ENCODE measurements around the gene HYAL2.

Gene HYAL2

DNA sequence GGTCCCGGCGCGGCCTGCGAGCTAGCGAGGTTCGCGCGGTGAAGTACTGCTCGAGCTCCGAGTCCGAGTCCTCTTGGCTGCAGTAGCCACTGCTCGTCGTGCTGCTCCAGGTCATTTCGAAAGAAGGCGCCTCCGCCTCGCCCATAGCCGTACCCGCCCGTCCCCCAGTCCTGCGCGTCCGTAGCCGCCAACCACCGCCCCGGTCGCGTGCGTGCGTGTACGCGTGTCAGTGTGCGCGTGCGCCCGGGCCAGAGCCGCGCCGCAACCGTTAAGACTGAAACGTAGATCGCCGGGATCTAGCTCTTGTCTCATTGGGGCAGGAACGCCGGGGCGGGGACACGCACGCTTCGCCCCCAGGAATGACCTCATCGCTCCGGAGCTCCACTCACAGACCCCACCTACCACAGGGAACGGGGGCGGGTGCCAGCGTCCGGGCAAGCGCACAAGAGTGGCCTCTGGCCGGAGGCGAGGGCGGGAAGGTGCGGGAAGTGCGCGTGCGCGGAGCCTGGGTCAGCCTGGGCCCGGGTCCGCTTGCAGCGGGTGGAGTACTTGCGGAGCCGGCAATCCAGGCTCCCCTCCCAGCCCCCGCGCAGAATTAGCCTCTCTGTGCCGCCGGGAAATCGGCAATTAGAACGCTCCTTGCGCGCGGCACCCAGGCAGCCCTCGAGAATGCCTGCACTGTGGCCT, 14.8 kb upstream of the HYAL2 start:
- Histone ChIP-seq H3K4me3 (ENCODE audit: low read depth, low read length) (peak overlapping the region; percentile 79), H3K27me3 (ENCODE audit: insufficient read depth, low read depth, severe bottlenecking) (no peaks in the 10 kb centered on the region), H3K27ac (peak overlapping the region; percentile 93), H3K36me3 (peaks cover 39% of the 10 kb centered on the region), H3K9me3 (ENCODE audit: severe bottlenecking) (no peaks in the 10 kb centered on the region)
- TF ChIP-seq, protein P1, sequence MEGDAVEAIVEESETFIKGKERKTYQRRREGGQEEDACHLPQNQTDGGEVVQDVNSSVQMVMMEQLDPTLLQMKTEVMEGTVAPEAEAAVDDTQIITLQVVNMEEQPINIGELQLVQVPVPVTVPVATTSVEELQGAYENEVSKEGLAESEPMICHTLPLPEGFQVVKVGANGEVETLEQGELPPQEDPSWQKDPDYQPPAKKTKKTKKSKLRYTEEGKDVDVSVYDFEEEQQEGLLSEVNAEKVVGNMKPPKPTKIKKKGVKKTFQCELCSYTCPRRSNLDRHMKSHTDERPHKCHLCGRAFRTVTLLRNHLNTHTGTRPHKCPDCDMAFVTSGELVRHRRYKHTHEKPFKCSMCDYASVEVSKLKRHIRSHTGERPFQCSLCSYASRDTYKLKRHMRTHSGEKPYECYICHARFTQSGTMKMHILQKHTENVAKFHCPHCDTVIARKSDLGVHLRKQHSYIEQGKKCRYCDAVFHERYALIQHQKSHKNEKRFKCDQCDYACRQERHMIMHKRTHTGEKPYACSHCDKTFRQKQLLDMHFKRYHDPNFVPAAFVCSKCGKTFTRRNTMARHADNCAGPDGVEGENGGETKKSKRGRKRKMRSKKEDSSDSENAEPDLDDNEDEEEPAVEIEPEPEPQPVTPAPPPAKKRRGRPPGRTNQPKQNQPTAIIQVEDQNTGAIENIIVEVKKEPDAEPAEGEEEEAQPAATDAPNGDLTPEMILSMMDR (IDR thresholded peaks at IDR 0.05; ENCODE audit: low read depth, low read length), result no peak
- DNase-seq, result peak; percentile 100

DNA sequence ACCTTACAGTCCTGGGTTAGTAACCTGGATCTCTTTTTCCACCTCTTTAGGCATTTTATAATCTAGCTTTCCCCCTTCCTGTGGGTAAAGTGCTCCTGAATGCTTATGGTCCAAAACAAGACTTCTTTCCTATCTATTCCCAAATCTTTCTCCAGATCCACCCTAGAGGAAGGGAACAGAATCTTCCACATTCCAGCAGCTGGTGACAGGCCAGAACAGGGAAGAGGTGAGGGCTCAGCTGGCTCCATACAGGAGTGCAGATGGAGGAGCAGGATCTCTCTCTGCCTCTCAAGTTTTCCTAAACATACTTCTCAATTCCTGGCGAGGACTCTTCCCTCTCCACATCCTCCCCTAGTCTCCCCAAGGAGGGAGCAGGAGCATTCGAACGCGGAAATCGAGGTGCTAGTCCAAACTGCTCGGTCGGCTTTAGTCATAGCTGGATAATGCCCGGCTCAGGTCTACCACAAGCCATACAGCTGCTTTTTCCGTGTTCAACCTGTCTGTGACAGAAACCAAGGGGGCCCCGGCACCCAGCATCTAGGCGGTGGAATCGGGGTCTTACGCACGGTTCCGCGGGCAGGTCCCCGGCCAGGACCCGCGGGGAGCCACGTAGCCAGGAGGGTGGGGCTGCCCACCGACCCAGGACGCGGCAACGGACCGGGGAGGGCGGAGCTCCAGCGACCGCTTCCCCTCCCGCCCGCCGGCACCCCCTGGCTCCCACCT, 14.1 kb upstream of the HYAL2 start:
- peak overlapping the region; percentile 79 for H3K4me3 ChIP-seq (ENCODE audit: low read depth, low read length)
- H3K27ac ChIP-seq, result peak overlapping the region; percentile 93
- DNase-seq, result no peak
- TF ChIP-seq, protein P1 (IDR thresholded peaks at IDR 0.05; ENCODE audit: low read depth, low read length), result no peak
- no peaks in the 10 kb centered on the region for H3K9me3 ChIP-seq (ENCODE audit: severe bottlenecking)
- H3K36me3 ChIP-seq, result peaks cover 46% of the 10 kb centered on the region
- H3K27me3 ChIP-seq (ENCODE audit: insufficient read depth, low read depth, severe bottlenecking), result no peaks in the 10 kb centered on the region

DNA sequence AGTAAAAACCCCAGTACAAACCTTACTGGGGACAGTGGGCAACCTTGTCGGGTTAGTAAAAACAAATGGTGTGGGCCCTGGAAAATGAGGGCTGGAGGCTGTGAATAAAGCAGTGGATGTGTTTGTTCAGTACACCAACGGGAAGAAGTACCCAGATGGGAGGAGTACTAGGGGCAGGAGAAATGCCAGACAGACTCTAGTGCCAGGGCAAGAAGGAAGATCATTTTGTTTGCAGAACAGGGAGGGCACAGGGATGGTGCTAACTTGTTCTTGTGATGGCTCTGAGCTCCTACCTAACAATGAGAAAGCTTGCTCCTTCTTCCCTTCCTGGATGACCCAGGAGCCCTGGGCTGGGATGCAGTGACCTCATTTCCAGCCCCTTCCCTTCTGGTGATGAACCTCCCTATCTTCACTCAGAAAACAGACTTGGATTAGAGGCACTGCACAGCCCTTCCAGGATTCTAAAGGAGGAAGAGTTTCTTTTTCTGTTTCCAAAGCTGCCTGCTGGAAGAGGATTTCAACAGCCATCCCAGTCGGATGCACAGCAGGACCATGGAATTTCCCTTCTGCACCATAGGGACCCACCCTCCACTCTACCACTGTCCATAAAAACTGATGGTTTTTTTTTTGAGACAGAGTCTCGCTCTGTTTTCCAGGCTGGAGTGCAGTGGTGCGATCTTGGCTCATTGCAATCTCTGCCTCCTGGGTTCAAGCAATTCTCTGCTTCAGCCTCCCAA, 12.0 kb upstream of the HYAL2 start:
- DNase-seq, result no peak
- no peaks in the 10 kb centered on the region for H3K27me3 ChIP-seq (ENCODE audit: insufficient read depth, low read depth, severe bottlenecking)
- peaks cover 67% of the 10 kb centered on the region for H3K36me3 ChIP-seq
- no peak overlapping the region for H3K4me3 ChIP-seq (ENCODE audit: low read depth, low read length)
- H3K9me3 ChIP-seq (ENCODE audit: severe bottlenecking), result no peaks in the 10 kb centered on the region
- H3K27ac ChIP-seq, result no peak overlapping the region
- TF ChIP-seq, protein P1 (IDR thresholded peaks at IDR 0.05; ENCODE audit: low read depth, low read length), result no peak

DNA sequence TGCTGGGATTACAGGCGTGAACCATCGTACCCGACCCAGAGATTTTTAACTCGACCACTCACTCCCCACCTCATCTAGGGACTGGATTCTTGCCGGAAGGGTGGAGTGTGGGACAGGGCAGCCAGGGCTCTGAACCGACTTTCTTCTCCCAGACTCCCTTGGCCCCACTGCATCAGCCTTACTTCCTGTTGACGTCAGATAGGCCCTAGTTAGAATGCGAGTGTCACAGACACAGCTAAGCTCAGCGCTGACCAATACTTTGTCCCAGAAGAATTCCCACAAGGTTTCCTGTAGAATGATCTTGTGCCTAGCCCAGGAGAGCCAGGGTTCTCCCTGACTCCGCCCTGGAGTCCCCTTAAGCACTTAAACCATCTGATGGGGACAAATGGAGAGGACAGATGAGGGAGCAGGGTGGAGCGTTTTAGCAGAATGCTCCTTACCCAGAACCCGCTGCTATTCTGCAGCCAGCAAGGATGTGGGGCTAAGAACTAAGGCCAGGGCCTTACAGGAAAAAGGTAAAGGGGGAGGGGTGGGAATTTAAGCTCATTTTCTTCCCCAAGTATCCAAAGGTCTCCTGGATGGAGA, 11.3 kb upstream of the HYAL2 start:
- Histone ChIP-seq H3K27ac (no peak overlapping the region), H3K4me3 (ENCODE audit: low read depth, low read length) (no peak overlapping the region), H3K36me3 (peaks cover 71% of the 10 kb centered on the region), H3K9me3 (ENCODE audit: severe bottlenecking) (no peaks in the 10 kb centered on the region), H3K27me3 (ENCODE audit: insufficient read depth, low read depth, severe bottlenecking) (no peaks in the 10 kb centered on the region)
- TF ChIP-seq, protein P1 (IDR thresholded peaks at IDR 0.05; ENCODE audit: low read depth, low read length), result no peak
- DNase-seq, result no peak

DNA sequence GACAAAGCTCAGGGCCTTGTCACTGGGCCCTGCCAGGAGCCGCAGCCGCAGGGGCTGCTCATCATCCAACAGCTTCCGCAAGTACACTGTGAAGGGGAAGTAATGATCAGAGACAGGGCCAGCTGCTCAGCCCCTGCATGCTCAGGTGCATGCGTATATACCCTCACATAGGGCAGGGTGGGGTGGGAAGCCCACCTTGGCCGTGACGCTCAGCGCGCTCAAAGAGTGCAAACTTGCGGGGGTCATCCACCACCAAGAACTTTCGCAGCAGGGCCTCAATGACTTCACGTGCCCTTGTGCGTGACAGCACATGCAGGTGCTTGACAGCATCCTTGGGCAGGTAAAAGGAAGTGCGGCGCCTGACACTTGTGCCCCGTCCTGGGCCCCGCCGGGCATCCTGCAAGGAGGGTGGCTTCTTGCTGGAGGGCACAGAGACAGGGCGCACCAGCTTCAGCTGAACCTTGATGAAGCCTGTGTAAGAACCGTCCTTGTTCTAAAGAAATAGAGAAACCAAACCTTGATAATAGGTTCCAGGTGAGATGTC, 8.9 kb upstream of the HYAL2 start:
- H3K9me3 ChIP-seq (ENCODE audit: severe bottlenecking), result no peaks in the 10 kb centered on the region
- no peak overlapping the region for H3K27ac ChIP-seq
- H3K27me3 ChIP-seq (ENCODE audit: insufficient read depth, low read depth, severe bottlenecking), result no peaks in the 10 kb centered on the region
- DNase-seq, result no peak
- H3K4me3 ChIP-seq (ENCODE audit: low read depth, low read length), result no peak overlapping the region
- H3K36me3 ChIP-seq, result peaks cover 72% of the 10 kb centered on the region
- TF ChIP-seq, protein P1 (IDR thresholded peaks at IDR 0.05; ENCODE audit: low read depth, low read length), result no peak

All from WERI-Rb-1 (cell line).